ENCODE measurements around the gene NLGN2. TPM values are rescaled to one million over a fixed set of nuclear protein-coding genes. Genes with fewer than 3 reads are reported as not detected.

Gene NLGN2
- total RNA-seq, 1 experiment from 2014 or later = 16.5 TPM

- no peak for DNase-seq (ENCODE audit: low read depth)
These were observed 14.7 kb upstream of the NLGN2 start for GRCh38 chr17:7392696-7393612.

DNA sequence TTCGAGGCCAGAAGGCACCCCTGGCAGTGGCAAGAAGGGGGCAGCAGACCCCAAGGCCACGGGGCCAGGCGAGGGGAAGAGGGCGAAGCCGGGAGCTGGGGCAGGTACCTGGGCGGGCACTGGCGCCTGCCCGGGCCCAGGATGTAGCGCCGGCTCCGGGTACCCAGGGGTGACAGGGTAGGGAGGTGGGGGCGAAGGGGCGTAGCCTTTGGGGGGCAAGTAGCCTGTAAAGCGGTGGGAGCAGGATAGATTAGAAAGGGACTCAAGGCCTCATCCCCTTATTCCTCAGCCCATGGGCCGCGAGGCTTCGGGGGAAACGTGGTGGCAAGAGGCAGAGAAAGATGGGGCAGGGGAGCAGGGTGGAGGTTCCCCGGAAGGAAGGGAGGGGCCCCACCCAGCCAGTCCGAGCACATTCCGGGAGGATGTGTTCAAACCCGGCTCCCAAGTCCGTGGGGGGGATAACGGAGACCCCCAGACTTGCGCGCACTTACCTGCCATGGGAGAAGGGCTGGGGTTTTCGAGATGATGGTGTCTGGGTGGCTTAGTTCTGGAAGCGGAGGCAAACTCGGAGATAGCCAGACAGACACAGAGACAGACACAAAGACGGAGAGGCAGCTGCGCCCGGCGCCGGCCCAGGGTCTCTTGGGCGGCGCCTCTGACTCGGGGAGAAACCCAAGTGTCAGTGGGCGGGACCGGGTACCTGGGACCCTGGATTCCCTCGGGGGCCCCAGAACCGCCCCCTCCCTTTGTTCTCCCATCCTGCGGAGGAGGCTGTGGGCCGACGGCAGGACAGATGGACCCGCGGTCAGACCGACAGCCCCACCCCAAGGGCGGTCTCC, 13.8 kb upstream of the NLGN2 start:
- DNase-seq (ENCODE audit: low read depth) = peak; percentile 31

GRCh38 chr17:7394452-7395191, 13.0 kb upstream of the NLGN2 start, which contains the start of gene PLSCR3:
Gene PLSCR3, minus strand, starts transcription at chr17:7394525. Its CDS starts 415 bp downstream, at chr17:7394110.
- peak; percentile 77 for DNase-seq (ENCODE audit: low read depth)

DNA sequence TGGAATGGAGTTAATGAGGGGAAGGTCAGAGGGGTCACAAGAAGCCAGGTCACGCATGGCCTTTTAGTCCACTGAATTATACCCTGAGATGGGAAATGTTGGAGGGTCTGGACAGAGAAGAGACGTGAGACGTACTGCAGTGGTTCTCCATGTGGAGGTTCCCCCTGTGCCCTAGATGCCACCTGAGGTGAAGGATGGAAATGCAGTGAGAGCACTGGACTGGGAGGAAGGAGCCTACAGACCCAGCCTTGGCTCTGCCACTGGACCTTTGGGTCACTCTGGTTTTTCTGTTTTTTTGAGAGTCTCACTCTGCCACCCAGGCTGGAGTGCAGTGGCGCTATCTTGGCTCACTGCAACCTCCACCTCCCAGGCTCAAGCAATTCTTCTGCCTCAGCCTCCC, 11.5 kb upstream of the NLGN2 start:
- no peak for DNase-seq (ENCODE audit: low read depth)

DNA sequence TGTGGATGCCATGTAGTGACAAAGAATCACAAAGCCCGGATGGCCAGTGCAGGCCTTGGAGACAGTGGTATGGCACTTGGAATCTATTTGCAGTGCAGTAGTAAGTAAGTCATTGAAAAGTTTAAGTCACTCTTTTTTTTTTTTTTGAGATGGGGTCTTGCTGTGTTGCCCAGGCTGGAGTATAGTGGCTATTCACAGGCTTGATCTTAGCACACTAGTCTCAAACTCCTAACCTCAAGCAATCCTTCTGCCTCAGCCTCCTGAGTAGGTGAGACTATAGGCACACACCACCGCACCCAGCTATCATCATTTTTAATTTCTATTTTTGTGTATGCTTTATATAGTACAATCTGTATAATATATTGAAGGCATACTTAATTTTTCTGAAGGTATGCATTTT, 9.0 kb upstream of the NLGN2 start:
- no peak for DNase-seq (ENCODE audit: low read depth)

DNA sequence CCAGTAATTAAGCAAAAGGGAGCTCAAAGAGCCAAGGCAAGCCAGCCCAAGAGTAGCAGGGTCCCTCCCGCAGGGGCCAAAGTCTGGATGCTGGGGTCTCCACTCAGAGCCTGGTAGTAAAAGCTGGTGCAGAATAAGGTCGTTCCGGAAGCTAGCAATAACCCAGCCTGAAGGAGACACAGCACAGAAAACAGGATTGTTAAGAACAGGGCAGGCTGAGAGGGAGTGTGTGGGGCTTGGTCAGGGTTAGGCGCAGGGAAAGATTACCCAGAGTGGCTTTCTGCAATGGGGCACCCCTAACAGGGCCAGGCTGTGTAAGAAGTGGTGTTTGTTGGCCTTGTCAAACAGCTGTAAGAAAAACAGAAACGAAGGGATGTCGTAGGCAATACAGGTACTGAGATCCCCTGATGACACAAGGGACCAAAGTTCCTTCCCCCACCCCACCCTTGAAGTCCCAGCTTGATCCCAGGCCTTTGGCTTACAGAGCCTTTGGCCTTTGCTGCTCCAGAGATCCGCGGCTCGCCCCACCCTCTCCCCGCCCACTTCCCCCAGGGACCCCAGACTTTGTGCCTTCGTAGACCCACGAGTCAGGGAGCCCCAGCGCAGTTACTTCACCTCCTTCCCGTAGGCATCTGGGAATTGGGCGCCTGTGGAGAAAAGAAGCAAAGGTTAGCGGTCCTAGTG, 4.5 kb upstream of the NLGN2 start:
- no peak for DNase-seq (ENCODE audit: low read depth)

DNA sequence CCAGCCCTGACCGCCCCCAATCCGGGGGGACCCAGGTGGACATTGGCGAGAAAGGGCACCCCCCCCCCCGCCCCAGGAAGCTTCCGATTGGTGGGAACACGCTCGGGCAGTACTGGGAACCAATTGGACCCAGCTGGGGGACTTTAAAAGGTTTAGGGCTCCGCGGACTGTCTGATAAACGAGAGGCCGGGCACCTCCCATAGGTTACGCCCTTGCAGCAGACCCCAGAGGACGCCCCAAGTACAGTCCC, 4.0 kb upstream of the NLGN2 start:
- DNase-seq (ENCODE audit: low read depth) = peak; percentile 76

DNA sequence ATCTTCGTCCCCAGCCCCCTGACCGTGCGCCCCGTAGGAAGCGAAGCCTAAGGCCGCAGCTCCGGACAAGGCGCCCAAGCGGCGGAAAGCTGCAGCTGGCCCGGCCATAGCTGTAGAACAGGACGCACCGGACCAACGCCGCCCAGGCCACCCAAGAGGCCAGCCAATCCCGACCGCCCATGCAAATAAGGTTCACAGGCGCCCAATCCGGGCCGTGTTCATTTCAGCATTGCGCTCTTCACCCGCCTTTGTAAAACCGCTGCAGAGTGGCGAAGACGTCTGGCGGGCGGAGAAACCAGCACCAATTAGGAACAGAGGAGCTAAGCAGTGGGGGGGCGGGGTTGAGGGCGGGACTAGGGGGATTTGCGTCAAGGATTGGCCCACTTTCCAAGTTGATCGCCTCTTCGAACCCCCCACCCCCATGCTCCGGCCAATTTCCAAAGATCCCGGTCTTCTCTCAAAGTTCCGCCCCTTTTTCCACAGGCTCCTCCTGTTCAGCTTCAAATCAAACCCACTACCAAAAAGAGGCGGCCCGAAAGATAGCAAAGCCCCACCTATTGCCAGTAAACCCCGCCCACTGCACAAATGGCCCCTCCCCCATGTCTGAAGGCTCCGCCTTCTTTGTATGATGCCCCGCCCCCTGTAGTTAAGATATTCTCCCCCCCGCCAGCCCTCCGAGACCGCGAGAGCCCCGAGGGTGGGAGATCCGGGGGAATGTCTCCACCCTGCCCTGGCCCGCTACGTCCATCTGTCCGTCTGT, 3.5 kb upstream of the NLGN2 start, which contains the start of gene TMEM256:
Gene TMEM256, minus strand, starts transcription at position 121 of the 760 bp plus-strand sequence. Its CDS starts 13 bp downstream, at position 108.
- peak; percentile 99 for DNase-seq (ENCODE audit: low read depth)

GRCh38 chr17:7404737-7405349, 2.8 kb upstream of the NLGN2 start:
- DNase-seq (ENCODE audit: low read depth) = peak; percentile 26

DNA sequence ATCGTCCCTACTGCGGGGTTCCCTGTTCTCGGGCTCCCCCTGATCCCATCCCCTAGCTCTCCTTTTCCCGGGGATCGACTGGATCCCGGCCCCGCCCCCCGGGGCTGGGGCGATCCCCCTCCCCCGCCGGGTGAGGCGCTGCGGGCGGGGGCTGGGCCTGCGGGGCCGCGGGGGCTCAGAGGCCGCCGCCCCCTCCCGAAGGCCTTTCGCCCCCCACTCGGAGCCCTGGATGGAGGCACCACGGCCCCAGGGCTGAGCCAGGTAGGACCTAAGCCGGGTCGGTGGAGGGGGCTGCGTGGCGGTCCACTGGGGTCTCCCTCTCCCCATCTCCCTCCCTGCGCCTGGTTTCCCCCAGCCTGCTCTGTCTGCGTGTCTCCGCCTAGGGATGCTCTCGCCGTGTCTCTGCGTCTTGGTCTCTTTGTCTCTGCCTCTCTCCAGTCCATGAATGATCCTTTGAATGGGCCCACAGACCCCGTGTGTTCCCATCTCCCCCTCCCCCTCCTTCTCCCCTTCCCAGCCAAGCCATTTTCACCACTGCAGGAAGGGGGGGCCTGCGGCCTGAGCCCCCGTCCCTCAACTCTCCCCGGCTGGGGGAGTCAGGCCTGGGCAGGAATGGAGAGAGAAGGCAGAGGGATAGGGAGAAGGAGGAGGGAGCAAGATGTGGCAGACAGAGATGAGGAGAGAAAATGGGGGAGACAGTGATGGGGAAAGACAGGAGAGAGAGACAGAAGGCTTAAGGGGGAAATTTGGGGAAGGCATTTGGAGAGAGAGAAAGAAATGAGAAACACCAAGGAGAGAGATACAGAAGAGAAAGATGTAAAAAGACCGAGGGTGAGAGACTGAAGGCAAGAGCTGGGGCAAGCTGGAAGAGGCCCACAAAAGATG, 2.1 kb upstream of the NLGN2 start:
- DNase-seq (ENCODE audit: low read depth) = no peak

DNA sequence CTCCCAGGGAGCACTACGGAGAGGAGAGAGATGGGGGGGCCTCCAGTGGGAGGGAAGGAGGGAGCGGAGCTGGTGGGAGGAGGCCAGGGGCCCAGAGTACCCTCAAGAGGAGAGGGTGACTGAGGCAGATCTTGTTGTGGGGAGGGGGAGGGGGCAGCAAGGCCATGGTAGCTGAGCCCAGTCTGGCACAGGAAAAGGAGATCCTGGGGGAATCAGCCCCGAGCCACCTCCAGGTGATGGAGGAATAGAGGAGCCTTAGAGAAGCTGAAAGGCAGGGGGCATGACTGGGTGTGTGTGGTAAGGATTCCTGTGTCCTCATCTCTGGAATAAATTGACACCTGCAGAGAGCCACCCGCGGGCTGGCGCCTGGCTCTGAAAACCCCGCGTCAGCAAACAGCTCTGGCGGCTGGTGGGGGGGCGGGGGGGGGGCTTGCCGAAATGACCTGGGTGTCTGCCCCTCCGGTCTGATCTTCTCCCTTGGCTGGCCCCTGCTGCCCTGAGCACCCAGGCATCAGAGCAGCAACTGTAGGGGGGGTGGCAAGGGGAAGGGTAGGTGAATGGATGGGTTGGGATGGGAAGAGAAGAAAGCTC, 1.3 kb upstream of the NLGN2 start:
- no peak for DNase-seq (ENCODE audit: low read depth)

- no peak for DNase-seq (ENCODE audit: low read depth)
These were observed 563 bp upstream of the NLGN2 start for GRCh38 chr17:7407082-7407481.

- no peak for DNase-seq (ENCODE audit: low read depth)
These were observed 645 bp downstream of the NLGN2 start for GRCh38 chr17:7408252-7408727.

GRCh38 chr17:7408863-7409262, 1.2 kb downstream of the NLGN2 start:
- DNase-seq (ENCODE audit: low read depth) = no peak

DNA sequence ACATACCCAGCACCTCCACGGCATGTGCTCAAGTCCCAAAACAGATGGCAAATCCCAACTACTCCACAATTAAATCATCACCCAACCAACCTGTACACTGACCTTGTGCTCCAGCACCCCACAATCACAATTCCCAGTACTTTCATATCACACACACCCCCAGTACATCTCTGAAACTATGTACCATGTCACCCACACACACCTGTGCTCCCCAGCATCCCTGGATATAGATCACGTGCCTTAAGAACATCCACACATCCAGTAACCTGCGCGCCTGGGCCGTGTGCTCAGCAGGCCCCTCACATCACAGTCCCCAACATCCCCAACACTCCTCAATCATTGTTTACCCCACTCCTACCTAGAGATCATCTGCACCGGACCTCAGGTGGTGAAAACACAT, 2.1 kb downstream of the NLGN2 start:
- DNase-seq (ENCODE audit: low read depth) = no peak

- DNase-seq (ENCODE audit: low read depth) = no peak
These were observed 3.2 kb downstream of the NLGN2 start for GRCh38 chr17:7410634-7411426.

GRCh38 chr17:7411427-7411750, 3.7 kb downstream of the NLGN2 start:
- no peak for DNase-seq (ENCODE audit: low read depth)

Data from M059J (cell line).